Anterior cingulate cortex (tissue), 58 donors: Measurements from ENCODE around the gene SH2D3A.
"Not testable (repeated sequence)": the region's sequence is repeated elsewhere in the genome, so short reads cannot be mapped to it uniquely, and the experiment has no call there.

Source experiments
- DNase-seq, 58 donors: peaks; one replicate each; lab custom pipeline; 2025; lab: John Stamatoyannopoulos, UW

Gene SH2D3A

GRCh38 chr19:6767357-6768235, at the start of gene SH2D3A:
SH2D3A (minus strand) TSS chr19:6767435; CDS start chr19:6763748, 3,687 bp downstream.
- no peak for DNase-seq

GRCh38 chr19:6813659-6814058, 46.4 kb upstream of the SH2D3A start:
- DNase-seq, result no peak

DNA sequence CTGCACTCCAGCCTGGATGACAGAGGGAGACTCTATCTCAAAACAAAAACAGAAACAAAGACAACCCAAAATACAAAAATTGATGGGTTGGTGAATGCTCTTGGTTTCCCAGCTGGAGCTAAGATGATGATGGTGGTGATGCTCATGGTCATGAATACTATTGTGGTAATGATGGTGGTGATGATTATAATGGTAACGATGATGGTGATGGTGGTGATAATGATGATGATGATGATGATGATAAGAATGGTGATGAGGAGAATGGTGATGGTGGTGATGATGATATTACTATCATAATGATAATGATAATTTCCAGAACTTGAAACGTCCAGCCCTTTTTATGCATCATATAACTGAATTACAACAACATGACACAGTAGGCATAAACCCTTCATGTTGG, 45.4 kb upstream of the SH2D3A start:
- DNase-seq, result no peak

- DNase-seq, result no peak
Measured at GRCh38 chr19:6811906-6812305, 44.7 kb upstream of the SH2D3A start.

GRCh38 chr19:6811378-6811777, 44.1 kb upstream of the SH2D3A start:
- DNase-seq, result no peak

GRCh38 chr19:6809262-6809661, 42.0 kb upstream of the SH2D3A start:
- DNase-seq, result no peak

- DNase-seq, result no peak
Measured at GRCh38 chr19:6808494-6808893, 41.3 kb upstream of the SH2D3A start.

- DNase-seq, result no peak
Measured at GRCh38 chr19:6807291-6807690, 40.1 kb upstream of the SH2D3A start.

- DNase-seq, result no peak
Measured at GRCh38 chr19:6806488-6806887, 39.3 kb upstream of the SH2D3A start.

GRCh38 chr19:6803036-6803404, 35.8 kb upstream of the SH2D3A start:
- no peak for DNase-seq

GRCh38 chr19:6802336-6803035, 35.3 kb upstream of the SH2D3A start:
- peak in 18 of 58 donors; percentile 1 to 30 (median 12) for DNase-seq

DNA sequence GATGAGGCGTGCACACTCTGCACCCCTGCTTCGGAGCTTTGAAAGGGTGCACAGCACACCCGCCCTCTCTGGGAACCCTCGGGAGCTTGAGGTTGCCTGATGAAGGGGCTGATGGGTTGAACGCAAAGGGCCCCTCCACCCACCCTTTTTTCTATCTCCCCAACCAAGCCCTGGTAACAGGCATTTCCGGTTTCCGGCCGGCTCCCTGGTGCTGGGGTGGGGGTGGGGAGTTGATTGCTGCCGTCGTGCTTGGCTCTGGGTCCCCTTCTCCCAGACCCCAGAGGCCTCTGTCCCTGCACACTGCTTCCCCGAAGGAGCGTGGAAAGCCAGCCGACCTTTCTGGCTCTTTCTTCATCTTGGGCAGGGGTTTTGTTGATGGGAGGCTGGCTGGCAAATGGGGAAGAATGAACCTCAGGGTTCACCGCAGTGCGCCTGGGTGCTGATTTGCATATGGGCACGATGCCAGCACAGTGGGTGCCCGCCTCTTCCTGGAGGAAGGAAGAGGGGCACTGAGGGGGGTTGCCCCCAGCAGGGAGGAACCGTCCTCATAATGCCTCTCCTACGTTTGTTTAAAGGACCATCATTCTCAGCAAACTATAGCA, 34.4 kb upstream of the SH2D3A start:
- peak in 32 of 58 donors; percentile 1 to 51 (median 12) for DNase-seq

DNA sequence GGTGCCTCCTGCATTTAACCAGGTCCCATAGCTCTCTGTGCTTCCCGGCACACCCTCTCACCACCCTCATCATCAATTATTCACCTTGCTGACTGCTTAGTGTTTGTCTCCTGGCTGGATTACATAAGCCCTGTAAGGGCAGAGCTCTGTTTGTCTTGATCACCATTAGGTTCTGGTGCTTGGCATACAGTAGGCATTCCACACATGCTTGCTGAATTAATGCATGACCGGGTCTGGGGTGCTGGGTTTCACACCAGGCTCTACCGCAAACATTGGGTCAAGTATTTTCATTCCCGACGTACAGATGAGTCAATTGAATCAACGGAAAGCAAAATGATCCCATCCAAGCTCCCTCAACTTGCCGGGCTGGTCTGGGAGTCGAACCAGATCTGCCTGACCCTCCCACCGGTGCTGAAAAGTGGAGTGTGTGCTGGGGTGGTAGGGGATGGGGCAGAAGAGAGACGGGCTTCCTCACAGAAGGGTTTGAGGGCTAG, 33.8 kb upstream of the SH2D3A start:
- DNase-seq, result no peak

GRCh38 chr19:6800160-6800790, 33.0 kb upstream of the SH2D3A start:
- not testable (repeated sequence) for DNase-seq

GRCh38 chr19:6797646-6798045, 30.4 kb upstream of the SH2D3A start:
- no peak for DNase-seq

DNA sequence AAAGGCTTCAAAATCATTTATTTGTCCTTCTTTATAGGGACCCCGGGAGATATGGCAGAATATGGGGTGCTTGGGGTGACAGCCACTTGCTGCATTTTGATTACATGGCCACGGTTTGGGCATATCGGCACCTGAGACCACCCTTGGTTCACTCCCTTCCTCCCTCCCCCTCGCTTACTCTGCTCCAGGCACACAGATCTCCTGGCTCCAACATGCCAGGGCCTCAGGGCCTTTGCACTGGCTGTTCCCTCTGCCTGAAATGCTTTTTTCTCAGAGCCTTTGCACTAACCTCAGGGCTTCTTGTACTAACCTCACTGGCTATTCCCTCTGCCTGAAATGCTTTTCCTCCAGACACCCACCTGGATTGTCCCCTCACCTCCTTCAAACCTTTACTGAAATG, 29.0 kb upstream of the SH2D3A start:
- DNase-seq, result no peak

- no peak for DNase-seq
Measured at GRCh38 chr19:6794686-6795431, 27.6 kb upstream of the SH2D3A start.

GRCh38 chr19:6793973-6794372, 26.7 kb upstream of the SH2D3A start:
- no peak for DNase-seq

GRCh38 chr19:6793411-6793810, 26.2 kb upstream of the SH2D3A start:
- DNase-seq, result no peak

DNA sequence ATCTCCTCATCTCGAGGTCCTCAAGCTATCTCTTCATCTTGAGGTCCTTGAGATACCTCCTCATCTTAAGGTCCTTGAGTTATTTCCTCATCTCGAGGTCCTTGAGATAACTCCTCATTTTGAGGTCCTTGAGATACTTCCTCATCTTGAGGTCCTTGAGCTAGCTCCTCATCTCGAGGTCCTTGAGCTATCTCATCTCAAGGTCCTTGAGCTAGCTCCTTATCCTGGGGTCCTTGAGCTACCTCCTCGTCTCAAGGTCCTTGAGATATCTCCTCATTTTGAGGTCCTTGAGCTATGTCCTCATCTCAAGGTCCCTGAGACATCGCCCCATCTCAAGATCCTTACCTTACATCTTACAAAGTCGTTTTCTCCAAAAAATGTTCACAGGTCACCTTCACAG, 24.0 kb upstream of the SH2D3A start:
- no peak for DNase-seq
